Natural killer cell treated with Interleukin-12 subunit alpha and Interleukin-12 subunit beta and Interleukin-15 and Interleukin-18, amount 100 ng/mL, for 72 hours (primary cell): Measurements from ENCODE around the gene VWC2L. TPM values are rescaled to one million over a fixed set of nuclear protein-coding genes. Genes with fewer than 3 reads are reported as not detected.

Source experiments
- ATAC-seq, 2 donors: fragments of 150-1000 bp; cut with Tn5 transposase in 1 of 2; sonication (Bioruptor Pico), chemical (Tn5 transposase) in 1 of 2; 2 replicates each; pipeline ENCODE4 v1.10.0; 2021
- DNase-seq: peaks from one replicate; pipeline ENCODE4 v3.0.0; 2022; ENCODE audit warnings: low spot score
- H3K27ac Mint-ChIP-seq, 2 donors: 1 replicate in 1 of 2; 2 replicates in 1 of 2; pipeline ENCODE4 v1.8.0; 2022; ENCODE audit warnings: mixed read lengths in 2 of 2, mild to moderate bottlenecking in 1 of 2, moderate library complexity in 1 of 2
- H3K27me3 Mint-ChIP-seq, 2 donors: 1 replicate in 1 of 2; 2 replicates in 1 of 2; pipeline ENCODE4 v1.8.0; 2022; ENCODE audit warnings: mixed read lengths in 2 of 2
- H3K36me3 Mint-ChIP-seq: one replicate; pipeline ENCODE4 v1.8.0; 2022; ENCODE audit warnings: mixed read lengths
- H3K4me1 Mint-ChIP-seq, 2 donors: 1 replicate in 1 of 2; 2 replicates in 1 of 2; pipeline ENCODE4 v1.8.0; 2022; ENCODE audit warnings: low read depth in 2 of 2, mixed read lengths in 2 of 2, mild to moderate bottlenecking in 1 of 2
- H3K4me3 Mint-ChIP-seq: one replicate; pipeline ENCODE4 v1.8.0; 2022; ENCODE audit warnings: mixed read lengths
- H3K9me3 Mint-ChIP-seq: 2 replicates; pipeline ENCODE4 v1.8.0; 2022; ENCODE audit warnings: mixed read lengths
- total RNA-seq, 2 donors: library from RNA; stranded (reverse); gene quantifications; one replicate each; pipeline ENCODE4 v1.2.3, GENCODE V29; 2022

VWC2L gene
- total RNA-seq, 2 donors from 2014 or later, result not detected

DNA sequence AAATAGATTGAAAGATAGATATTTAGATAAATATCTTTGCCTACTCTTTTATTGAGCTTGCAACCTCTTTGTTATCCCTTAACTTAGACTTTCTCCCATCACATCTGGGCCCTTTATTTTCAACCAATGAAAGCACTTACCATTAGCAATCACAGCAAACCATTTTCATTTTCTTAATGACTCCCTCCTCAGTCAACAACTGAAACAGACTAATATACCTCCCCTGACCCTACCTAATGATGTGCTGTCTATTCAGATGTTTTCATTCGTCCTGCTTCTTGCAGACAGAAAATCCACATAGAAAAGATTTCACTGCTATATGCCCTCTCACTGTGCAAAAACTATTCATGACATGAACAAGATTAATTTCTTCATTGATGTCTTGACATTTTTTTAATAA is 154.4 kb downstream of the VWC2L start:
- no peak overlapping the region for H3K4me3 Mint-ChIP-seq
- DNase-seq, result no peak
- no peaks in the 10 kb centered on the region for H3K4me1 Mint-ChIP-seq
- no peak overlapping the region for H3K27ac Mint-ChIP-seq
- H3K9me3 Mint-ChIP-seq, result peaks cover 2% of the 10 kb centered on the region
- no peak for ATAC-seq
- peaks cover 0 to 8% of the 10 kb centered on the region in 2 donors for H3K27me3 Mint-ChIP-seq
- no peaks in the 10 kb centered on the region for H3K36me3 Mint-ChIP-seq

DNA sequence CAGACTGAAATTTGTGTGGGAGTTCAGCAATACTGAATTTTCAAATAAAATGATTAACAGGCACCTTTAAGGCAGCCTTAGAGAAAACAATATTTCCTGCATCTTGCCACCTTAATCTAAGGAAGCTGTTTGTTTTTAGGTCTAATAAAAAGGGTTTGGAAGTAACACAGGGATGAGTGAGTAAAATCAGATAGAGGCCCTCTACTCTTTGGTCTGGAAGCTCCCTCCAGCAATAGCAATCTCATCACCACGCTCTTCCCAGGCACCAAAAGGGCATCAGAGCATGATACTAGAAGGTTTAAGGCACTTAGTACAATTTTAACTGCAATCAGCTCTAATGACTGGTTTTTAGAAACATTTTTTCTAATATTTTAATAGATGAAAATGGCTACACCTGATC is 155.6 kb downstream of the VWC2L start:
- Mint-ChIP-seq H3K4me3 (no peak overlapping the region), H3K27ac (no peak overlapping the region), H3K27me3 (peaks cover 0 to 8% of the 10 kb centered on the region in 2 donors), H3K4me1 (no peaks in the 10 kb centered on the region), H3K9me3 (peaks cover 2% of the 10 kb centered on the region), H3K36me3 (no peaks in the 10 kb centered on the region)
- no peak for ATAC-seq
- DNase-seq, result no peak

DNA sequence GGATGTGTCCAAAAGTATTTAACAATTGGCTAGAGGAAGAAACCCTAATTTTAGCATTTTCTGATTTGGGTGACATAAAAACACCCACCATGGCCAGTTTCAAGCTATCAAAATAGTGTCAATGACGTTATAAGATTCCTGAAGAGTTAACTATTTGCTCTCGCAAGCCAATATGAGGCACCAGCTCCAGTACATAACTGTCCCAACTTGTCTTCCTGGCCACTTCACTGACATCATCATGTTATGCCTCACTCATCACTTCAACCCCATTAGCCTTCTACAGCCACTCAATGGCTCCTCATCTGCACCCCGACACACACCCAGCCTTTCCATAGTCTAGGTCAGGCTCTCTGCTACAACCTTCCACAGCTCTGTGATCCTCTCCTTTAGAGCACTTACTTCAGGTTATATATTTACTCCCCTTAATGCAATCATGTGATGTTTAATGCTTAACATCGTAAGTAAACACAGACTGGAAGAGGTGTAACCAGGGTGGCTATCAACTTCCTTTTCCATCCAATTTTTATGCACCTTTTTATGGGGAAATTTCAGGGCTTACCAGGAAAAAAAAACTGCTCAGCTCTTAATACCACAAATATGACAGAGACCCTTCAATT is 158.7 kb downstream of the VWC2L start:
- ATAC-seq (no peak), DNase-seq (no peak)
- Mint-ChIP-seq H3K27me3 (peaks cover 0 to 11% of the 10 kb centered on the region in 2 donors), H3K27ac (no peak overlapping the region), H3K36me3 (no peaks in the 10 kb centered on the region), H3K4me3 (no peak overlapping the region), H3K4me1 (peaks cover under 1 to 2% of the 10 kb centered on the region in 2 donors), H3K9me3 (peaks cover under 1% of the 10 kb centered on the region)

DNA sequence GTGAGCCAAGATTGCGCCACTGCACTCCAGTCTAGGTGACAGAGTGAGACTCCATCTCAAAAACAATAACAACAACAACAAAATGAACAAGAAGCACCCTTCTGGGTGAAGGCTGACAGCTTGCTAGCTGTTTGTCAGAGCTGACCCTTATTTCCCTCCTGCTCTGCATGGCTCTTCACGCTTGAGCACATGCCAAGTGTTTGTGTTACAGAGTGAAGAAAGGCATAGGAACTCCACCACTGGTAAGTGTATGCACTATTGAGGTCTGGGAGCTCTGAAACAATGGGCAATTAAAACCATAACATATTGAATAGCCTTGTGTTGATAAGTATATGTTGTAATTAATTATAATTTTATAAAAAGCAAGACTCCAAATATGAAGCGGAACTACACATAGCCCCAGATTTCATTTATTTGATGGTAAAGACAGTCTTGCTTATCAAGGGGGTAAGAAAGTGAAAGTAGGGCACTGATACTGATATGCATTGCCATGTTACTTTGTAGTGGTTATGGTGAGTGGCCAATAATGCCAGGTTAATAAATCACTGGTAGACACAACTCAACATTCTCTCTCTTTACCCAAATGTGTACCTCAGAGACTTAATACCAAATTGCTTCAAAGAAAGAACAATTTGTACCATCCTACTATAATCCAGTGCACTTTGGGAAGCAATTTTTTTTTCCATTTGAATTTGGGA is 163.4 kb downstream of the VWC2L start:
- Mint-ChIP-seq H3K4me1 (peaks cover 2 to 11% of the 10 kb centered on the region in 2 donors), H3K9me3 (peaks cover 2% of the 10 kb centered on the region), H3K36me3 (no peaks in the 10 kb centered on the region), H3K4me3 (no peak overlapping the region), H3K27ac (no peak overlapping the region), H3K27me3 (peaks cover 0 to 4% of the 10 kb centered on the region in 2 donors)
- no peak for ATAC-seq
- DNase-seq, result no peak

DNA sequence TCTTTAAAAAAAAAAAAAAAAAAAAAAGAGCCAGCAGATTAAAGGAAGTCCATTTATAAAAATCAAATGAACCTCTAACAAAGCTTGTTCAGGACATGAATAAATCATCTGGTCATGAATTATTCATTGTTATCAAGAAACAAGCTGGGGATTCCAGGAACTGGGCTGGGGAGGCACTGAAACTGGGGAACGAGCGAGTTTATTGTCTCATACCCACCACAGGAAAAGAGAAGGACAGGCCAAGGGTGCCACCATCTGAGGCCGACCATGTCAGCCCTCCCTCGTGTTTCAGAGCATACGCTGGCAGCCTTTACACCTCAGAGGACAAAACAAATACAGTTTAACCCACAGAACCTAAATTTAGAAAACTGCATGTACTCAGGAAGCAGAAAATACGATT is 164.2 kb downstream of the VWC2L start:
- Mint-ChIP-seq H3K4me3 (no peak overlapping the region), H3K36me3 (no peaks in the 10 kb centered on the region), H3K9me3 (peaks cover 2% of the 10 kb centered on the region), H3K27ac (no peak overlapping the region), H3K27me3 (peaks cover 0 to 4% of the 10 kb centered on the region in 2 donors), H3K4me1 (peaks cover 2 to 11% of the 10 kb centered on the region in 2 donors)
- ATAC-seq (no peak), DNase-seq (no peak)

DNA sequence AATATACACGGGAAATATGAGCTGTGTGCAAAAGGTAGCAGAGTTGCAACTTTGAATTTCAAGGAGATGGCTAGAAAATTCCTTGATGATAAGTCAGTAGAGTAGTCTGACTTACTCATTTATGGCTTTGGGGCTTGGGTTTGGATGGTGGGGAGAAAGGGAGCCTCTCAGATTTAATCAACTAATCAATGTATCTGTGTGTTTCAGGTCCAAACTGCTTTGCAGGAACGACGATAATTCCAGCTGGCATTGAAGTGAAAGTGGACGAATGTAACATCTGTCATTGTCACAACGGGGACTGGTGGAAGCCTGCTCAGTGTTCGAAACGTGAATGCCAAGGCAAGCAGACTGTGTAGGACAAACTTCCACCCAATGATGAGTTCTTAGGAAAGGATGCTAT is 164.6 kb downstream of the VWC2L start:
- peaks cover 2% of the 10 kb centered on the region for H3K9me3 Mint-ChIP-seq
- H3K4me3 Mint-ChIP-seq, result no peak overlapping the region
- H3K4me1 Mint-ChIP-seq, result peaks cover 2 to 11% of the 10 kb centered on the region in 2 donors
- DNase-seq (no peak), ATAC-seq (no peak)
- H3K36me3 Mint-ChIP-seq, result no peaks in the 10 kb centered on the region
- H3K27me3 Mint-ChIP-seq, result peaks cover 0 to 4% of the 10 kb centered on the region in 2 donors
- H3K27ac Mint-ChIP-seq, result no peak overlapping the region

DNA sequence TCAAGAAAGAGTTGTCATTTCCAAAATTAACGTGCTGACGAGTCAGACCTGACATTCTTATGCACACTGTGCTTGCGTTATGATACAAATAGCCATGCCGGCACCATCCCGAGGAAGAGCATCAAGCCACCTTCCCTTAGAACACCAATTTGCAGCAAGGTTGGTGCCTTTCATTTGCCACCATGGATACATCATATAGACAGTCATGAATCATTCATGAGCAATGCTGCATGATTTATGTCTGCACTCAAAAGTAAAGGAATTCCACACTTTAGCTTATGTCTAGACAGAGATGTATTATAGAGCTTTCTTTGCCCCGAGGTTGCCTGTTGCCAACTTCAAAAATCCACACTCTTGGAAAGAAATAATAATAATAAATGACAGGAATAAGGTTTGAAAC is 166.9 kb downstream of the VWC2L start:
- Mint-ChIP-seq H3K4me3 (no peak overlapping the region), H3K27ac (no peak overlapping the region), H3K9me3 (peaks cover 2% of the 10 kb centered on the region), H3K27me3 (peaks cover 0 to 4% of the 10 kb centered on the region in 2 donors), H3K36me3 (no peaks in the 10 kb centered on the region), H3K4me1 (peaks cover 2 to 11% of the 10 kb centered on the region in 2 donors)
- DNase-seq, result no peak
- no peak for ATAC-seq

DNA sequence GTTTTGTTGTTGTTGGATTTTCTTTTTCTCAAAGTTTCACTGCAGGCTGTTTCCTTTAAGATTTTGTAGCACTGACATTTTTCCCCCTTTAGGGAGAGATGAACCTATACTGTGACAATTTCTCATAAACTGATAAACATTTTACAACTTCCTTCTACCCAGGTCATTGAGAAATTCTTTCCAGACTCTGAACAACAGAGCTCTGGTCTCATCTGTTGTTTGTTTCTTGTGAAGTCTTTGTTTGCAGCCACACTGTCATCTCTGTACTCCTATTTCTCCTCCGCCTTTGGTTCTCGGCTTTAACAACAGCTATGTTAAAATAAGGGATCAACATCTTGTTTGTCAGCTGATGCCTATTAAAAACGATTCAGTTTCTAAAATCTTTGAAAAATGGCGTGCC is 167.6 kb downstream of the VWC2L start:
- H3K36me3 Mint-ChIP-seq, result no peaks in the 10 kb centered on the region
- H3K4me3 Mint-ChIP-seq, result no peak overlapping the region
- H3K9me3 Mint-ChIP-seq, result peaks cover 2% of the 10 kb centered on the region
- DNase-seq (no peak), ATAC-seq (no peak)
- H3K4me1 Mint-ChIP-seq, result peaks cover 2 to 11% of the 10 kb centered on the region in 2 donors
- peaks cover 0 to 4% of the 10 kb centered on the region in 2 donors for H3K27me3 Mint-ChIP-seq
- no peak overlapping the region for H3K27ac Mint-ChIP-seq

DNA sequence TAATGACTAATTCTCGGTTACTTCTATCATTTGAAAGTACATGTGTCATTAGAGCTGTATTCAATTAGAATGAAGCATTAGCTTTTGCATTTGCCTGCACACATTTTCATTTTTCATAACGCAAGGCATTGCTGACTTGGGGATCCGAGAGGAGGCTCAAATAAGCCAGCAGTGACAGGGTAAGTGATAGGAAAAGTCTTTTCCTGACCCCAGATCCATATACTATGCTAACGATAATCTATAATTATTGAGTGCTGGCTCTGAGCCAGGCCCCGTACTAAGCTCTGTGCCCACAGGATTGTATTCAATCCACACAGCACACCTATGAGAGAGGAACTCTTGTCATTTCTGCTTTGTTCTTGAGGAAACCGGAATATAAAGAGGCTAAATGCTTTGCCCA is 168.2 kb downstream of the VWC2L start:
- DNase-seq (no peak), ATAC-seq (no peak)
- Mint-ChIP-seq H3K27ac (no peak overlapping the region), H3K27me3 (peaks cover 0 to 4% of the 10 kb centered on the region in 2 donors), H3K36me3 (no peaks in the 10 kb centered on the region), H3K4me3 (no peak overlapping the region), H3K9me3 (peaks cover 2% of the 10 kb centered on the region), H3K4me1 (peaks cover 2 to 11% of the 10 kb centered on the region in 2 donors)

DNA sequence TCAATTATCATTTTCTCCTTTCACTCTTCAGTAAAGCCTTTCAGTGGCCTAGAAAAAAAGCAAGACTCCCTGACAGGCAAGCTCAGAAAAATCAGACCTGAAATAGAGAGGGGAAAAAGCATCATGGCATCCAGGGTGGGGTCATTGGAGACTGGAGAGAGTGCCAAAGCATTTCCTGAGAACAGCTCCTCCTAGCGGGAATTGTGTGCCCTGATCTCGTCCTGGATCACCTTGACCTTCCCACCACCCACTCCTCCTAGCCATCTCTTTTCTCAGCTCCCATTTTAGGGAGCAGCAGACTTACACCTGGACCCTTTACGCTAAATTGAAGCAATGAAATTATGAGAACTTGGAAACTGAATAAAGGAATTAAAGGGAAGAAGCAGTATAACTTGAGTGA is 176.6 kb downstream of the VWC2L start:
- Mint-ChIP-seq H3K27me3 (no peaks in the 10 kb centered on the region), H3K9me3 (no peaks in the 10 kb centered on the region), H3K4me1 (no peaks in the 10 kb centered on the region), H3K4me3 (no peak overlapping the region), H3K27ac (no peak overlapping the region), H3K36me3 (no peaks in the 10 kb centered on the region)
- ATAC-seq (no peak), DNase-seq (no peak)

DNA sequence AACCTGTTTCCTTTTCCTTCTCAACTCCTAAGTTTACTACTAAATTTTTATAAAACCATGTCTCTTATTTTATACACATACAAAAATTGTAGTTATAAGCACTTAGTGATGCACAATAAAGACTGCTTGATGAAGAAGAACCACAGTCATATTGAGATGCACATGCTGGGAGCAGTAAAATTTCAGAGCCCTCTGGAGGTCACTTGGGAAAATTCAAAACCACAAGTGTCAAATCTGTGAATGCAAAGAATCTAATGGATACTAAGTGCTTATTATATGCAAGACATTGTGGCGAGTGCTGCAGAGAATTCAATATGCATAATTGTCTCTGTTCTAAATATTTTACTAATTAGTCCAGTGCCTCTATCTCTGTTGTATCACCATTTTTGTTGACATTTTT is 180.5 kb downstream of the VWC2L start:
- H3K4me1 Mint-ChIP-seq, result no peaks in the 10 kb centered on the region
- H3K27me3 Mint-ChIP-seq, result no peaks in the 10 kb centered on the region
- H3K27ac Mint-ChIP-seq, result no peak overlapping the region
- DNase-seq, result no peak
- no peak for ATAC-seq
- peaks cover 4% of the 10 kb centered on the region for H3K9me3 Mint-ChIP-seq
- H3K36me3 Mint-ChIP-seq, result no peaks in the 10 kb centered on the region
- no peak overlapping the region for H3K4me3 Mint-ChIP-seq

DNA sequence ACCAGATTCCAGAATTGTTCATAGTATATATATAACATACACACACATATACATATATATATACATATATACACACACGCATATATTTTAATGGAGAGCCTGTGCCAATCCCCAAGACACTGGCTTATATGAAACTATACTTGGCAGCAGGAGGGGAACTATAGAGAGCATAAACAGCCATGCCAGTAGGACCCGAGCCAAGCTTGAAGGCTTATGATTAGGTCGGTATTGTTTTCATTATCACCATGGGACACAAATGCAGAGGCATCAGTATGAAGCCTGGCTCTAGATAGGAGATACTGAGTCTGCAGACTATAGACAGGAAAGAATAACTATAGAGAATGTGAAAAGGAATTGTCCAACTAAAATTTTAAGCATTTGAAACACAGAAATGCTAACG is 181.2 kb downstream of the VWC2L start:
- H3K27me3 Mint-ChIP-seq, result no peaks in the 10 kb centered on the region
- H3K9me3 Mint-ChIP-seq, result peaks cover 4% of the 10 kb centered on the region
- no peak for ATAC-seq
- DNase-seq, result no peak
- H3K4me1 Mint-ChIP-seq, result no peaks in the 10 kb centered on the region
- H3K36me3 Mint-ChIP-seq, result no peaks in the 10 kb centered on the region
- no peak overlapping the region for H3K27ac Mint-ChIP-seq
- no peak overlapping the region for H3K4me3 Mint-ChIP-seq

DNA sequence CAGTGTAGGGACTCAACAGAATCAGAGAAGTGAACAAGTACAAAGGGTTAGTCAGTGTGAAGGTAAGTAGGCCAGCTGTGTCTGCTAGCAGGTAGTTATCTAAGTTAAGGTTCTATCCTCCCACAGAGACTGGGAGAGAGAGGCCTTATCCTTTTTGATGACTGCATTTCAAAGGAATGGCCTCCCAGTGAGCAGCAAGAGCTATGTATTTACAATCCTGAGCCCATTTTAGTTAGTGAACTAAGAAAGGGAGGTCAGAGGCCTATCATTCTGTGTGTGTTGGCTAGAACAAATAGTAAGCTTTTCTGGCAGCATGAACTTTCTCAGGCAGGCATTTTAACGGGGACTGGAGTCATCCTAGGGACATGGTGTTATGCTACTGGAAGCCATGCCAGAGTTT is 182.9 kb downstream of the VWC2L start:
- no peak overlapping the region for H3K27ac Mint-ChIP-seq
- ATAC-seq, result no peak
- no peak for DNase-seq
- no peaks in the 10 kb centered on the region for H3K4me1 Mint-ChIP-seq
- peaks cover 4% of the 10 kb centered on the region for H3K9me3 Mint-ChIP-seq
- H3K4me3 Mint-ChIP-seq, result no peak overlapping the region
- no peaks in the 10 kb centered on the region for H3K27me3 Mint-ChIP-seq
- H3K36me3 Mint-ChIP-seq, result no peaks in the 10 kb centered on the region

DNA sequence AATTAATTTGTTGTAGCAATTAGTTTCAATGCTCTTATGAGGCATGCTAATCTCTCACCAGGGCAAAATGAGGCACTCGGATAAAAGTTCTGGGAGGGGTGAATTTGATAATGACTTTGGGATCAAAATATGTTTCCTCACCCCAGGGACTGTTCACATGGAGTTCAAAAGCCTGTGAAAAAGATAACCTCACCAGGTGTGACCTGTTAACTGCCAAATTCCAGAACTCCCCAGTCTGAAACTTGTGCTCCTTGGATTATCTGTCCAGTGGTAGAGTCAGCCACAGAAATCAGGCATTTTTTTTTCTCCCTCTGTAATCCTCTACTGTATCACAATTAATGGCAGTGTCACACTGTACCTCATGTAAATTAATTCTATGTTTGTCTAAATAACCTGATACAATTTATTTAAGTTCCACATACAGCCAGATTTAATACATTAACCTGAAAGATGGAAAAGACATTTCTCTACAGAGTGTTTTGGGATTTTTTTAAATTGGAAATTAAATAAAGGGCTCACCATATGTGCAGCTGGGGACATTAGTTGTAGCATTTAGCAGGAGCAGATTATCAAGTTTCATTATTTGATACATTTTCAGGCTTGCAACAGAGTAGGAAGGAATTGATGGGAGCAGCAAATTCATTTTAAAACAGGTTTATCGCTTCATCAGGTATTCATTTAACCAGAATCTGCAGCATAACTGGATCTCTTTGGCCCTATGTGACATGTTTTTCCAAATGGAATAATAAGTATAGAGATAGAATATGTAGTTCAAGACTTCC is 191.2 kb downstream of the VWC2L start:
- no peaks in the 10 kb centered on the region for H3K36me3 Mint-ChIP-seq
- DNase-seq (no peak), ATAC-seq (no peak)
- H3K27ac Mint-ChIP-seq, result no peak overlapping the region
- H3K4me1 Mint-ChIP-seq, result no peaks in the 10 kb centered on the region
- no peak overlapping the region for H3K4me3 Mint-ChIP-seq
- H3K27me3 Mint-ChIP-seq, result no peaks in the 10 kb centered on the region
- no peaks in the 10 kb centered on the region for H3K9me3 Mint-ChIP-seq
